H9 (cell line): ENCODE results near the gene GGT7. TPM values are rescaled to one million over a fixed set of nuclear protein-coding genes. Genes with fewer than 3 reads are reported as not detected.

Experiments used
- DNase-seq: peaks from one replicate; pipeline ENCODE4 v3.0.0-alpha.2; 2017
- H2AFZ ChIP-seq: one replicate; pipeline ENCODE4 v1.6.1; 2013; ENCODE audit warnings: mild to moderate bottlenecking, low read length, control low read depth, moderate library complexity
- H2AK5ac ChIP-seq: 2 replicates; pipeline ENCODE4 v1.6.1; 2013; ENCODE audit warnings: low read length, control low read depth, mixed read lengths; ENCODE audit not compliant: insufficient read length
- H2BK120ac ChIP-seq: one replicate; pipeline ENCODE4 v1.6.1; 2013; ENCODE audit warnings: low read depth, mild to moderate bottlenecking, low read length, control low read depth, inconsistent platforms; ENCODE audit not compliant: poor library complexity, severe bottlenecking
- H2BK12ac ChIP-seq: 2 replicates; pipeline ENCODE4 v1.6.1; 2013; ENCODE audit warnings: low read length, control low read depth, mixed read lengths, low read depth; ENCODE audit not compliant: insufficient read length
- H2BK15ac ChIP-seq: 2 replicates; pipeline ENCODE4 v1.6.1; 2013; ENCODE audit warnings: low read depth, low read length, control low read depth
- H2BK20ac ChIP-seq: one replicate; pipeline ENCODE4 v1.6.1; 2013; ENCODE audit warnings: low read depth, mild to moderate bottlenecking, low read length, control low read depth, inconsistent platforms; ENCODE audit not compliant: poor library complexity, severe bottlenecking
- H2BK5ac ChIP-seq: 2 replicates; pipeline ENCODE4 v1.6.1; 2013; ENCODE audit warnings: low read length, control low read depth, mixed read lengths; ENCODE audit not compliant: insufficient read length
- H3K14ac ChIP-seq: 2 replicates; pipeline ENCODE4 v1.6.1; 2013; ENCODE audit warnings: low read length, control low read depth; ENCODE audit not compliant: insufficient read depth
- H3K18ac ChIP-seq: 2 replicates; pipeline ENCODE4 v1.6.1; 2013; ENCODE audit warnings: low read depth, mild to moderate bottlenecking, mixed read lengths, low read length, control low read depth; ENCODE audit not compliant: insufficient read length
- H3K23ac ChIP-seq: 2 replicates; pipeline ENCODE4 v1.6.1; 2013; ENCODE audit warnings: low read length, control low read depth, mixed read lengths, low read depth; ENCODE audit not compliant: insufficient read length
- H3K23me2 ChIP-seq: 2 replicates; pipeline ENCODE4 v1.6.1; 2013; ENCODE audit warnings: low read depth, mild to moderate bottlenecking, mixed read lengths, low read length, control low read depth; ENCODE audit not compliant: insufficient read length, poor library complexity, severe bottlenecking
- H3K27ac ChIP-seq: 2 replicates; pipeline ENCODE4 v1.5.1; 2013; ENCODE audit warnings: low read length, control low read depth, mixed read lengths, low read depth; ENCODE audit not compliant: insufficient read length
- H3K27me3 ChIP-seq: 2 replicates; pipeline ENCODE4 v1.6.1; 2013; ENCODE audit warnings: low read length, control low read depth, inconsistent platforms; ENCODE audit not compliant: insufficient read depth
- H3K4ac ChIP-seq: 2 replicates; pipeline ENCODE4 v1.6.1; 2013; ENCODE audit warnings: low read depth, mild to moderate bottlenecking, control low read depth, inconsistent platforms, low read length, moderate library complexity
- H3K4me1 ChIP-seq: 2 replicates; pipeline ENCODE4 v1.6.1; 2013; ENCODE audit warnings: low read length, control low read depth, inconsistent platforms; ENCODE audit not compliant: insufficient read depth
- H3K4me2 ChIP-seq: 2 replicates; pipeline ENCODE4 v1.6.1; 2013; ENCODE audit warnings: low read length, control low read depth, mixed read lengths; ENCODE audit not compliant: insufficient read length, insufficient read depth
- H3K56ac ChIP-seq: 2 replicates; pipeline ENCODE4 v1.6.1; 2013; ENCODE audit warnings: low read depth, mild to moderate bottlenecking, mixed read lengths, low read length, control low read depth; ENCODE audit not compliant: insufficient read length
- H3K79me1 ChIP-seq: 2 replicates; pipeline ENCODE4 v1.6.1; 2013; ENCODE audit warnings: low read depth, mild to moderate bottlenecking, moderate library complexity, low read length, control low read depth, inconsistent platforms; ENCODE audit not compliant: insufficient read depth, poor library complexity, severe bottlenecking
- H3K79me2 ChIP-seq: 2 replicates; pipeline ENCODE4 v1.6.1; 2013; ENCODE audit warnings: low read length, control low read depth, inconsistent platforms; ENCODE audit not compliant: insufficient read depth
- H3K9ac ChIP-seq: 2 replicates; pipeline ENCODE4 v1.6.1; 2013; ENCODE audit warnings: low read length, control low read depth, mixed read lengths; ENCODE audit not compliant: insufficient read length; ENCODE audit errors: extremely low read depth
- H3K9me3 ChIP-seq: one replicate; pipeline ENCODE4 v1.6.1; 2013; ENCODE audit warnings: low read depth, low read length, inconsistent platforms; ENCODE audit not compliant: control insufficient read depth
- H3T11ph ChIP-seq: one replicate; pipeline ENCODE4 v1.6.1; 2013; ENCODE audit warnings: mild to moderate bottlenecking, low read length, control low read depth, inconsistent platforms
- H4K20me1 ChIP-seq: one replicate; pipeline ENCODE4 v1.6.1; 2013; ENCODE audit not compliant: control insufficient read depth, insufficient read length, insufficient read depth
- H4K5ac ChIP-seq: 2 replicates; pipeline ENCODE4 v1.6.1; 2013; ENCODE audit warnings: low read depth, mild to moderate bottlenecking, mixed read lengths, low read length, control low read depth; ENCODE audit not compliant: insufficient read length
- H4K8ac ChIP-seq: replicated peaks from 2 replicates; pipeline ENCODE4 v1.6.1; 2013; ENCODE audit warnings: low read length, control low read depth, mixed read lengths, low read depth; ENCODE audit not compliant: insufficient read length
- H4K91ac ChIP-seq: 2 replicates; pipeline ENCODE4 v1.6.1; 2013; ENCODE audit warnings: low read depth, mild to moderate bottlenecking, moderate library complexity, mixed read lengths, low read length, control low read depth; ENCODE audit not compliant: insufficient read length
- H3K27ac Mint-ChIP-seq, 3 experiments: 2 replicates in 2 of 3; 3 replicates in 1 of 3; pipeline ENCODE4 v1.8.0; 2020 to 2021; ENCODE audit warnings: mixed read lengths in 3 of 3, mild to moderate bottlenecking in 1 of 3, moderate library complexity in 1 of 3
- H3K27me3 Mint-ChIP-seq: 2 replicates; pipeline ENCODE4 v1.8.0; 2021; ENCODE audit warnings: low read depth, mild to moderate bottlenecking, moderate library complexity, mixed read lengths
- H3K36me3 Mint-ChIP-seq, 3 experiments: 2 replicates in 2 of 3; 3 replicates in 1 of 3; pipeline ENCODE4 v1.8.0; 2020 to 2021; ENCODE audit warnings: low read depth in 3 of 3, mixed read lengths in 3 of 3; ENCODE audit not compliant: insufficient read depth in 1 of 3
- H3K4me1 Mint-ChIP-seq, 2 experiments: 2 replicates each; pipeline ENCODE4 v1.8.0; 2020; ENCODE audit warnings: mixed read lengths in 2 of 2
- H3K4me3 Mint-ChIP-seq, 2 experiments: 2 replicates in 1 of 2; 3 replicates in 1 of 2; pipeline ENCODE4 v1.8.0; 2020 to 2021; ENCODE audit warnings: mild to moderate bottlenecking in 2 of 2, mixed read lengths in 2 of 2, moderate library complexity in 1 of 2
- H3K9me3 Mint-ChIP-seq, 2 experiments: 2 replicates in 1 of 2; 3 replicates in 1 of 2; pipeline ENCODE4 v1.8.0; 2020; ENCODE audit warnings: mild to moderate bottlenecking in 2 of 2, mixed read lengths in 2 of 2, moderate library complexity in 1 of 2
- CTCF ChIP-seq: fragments of 200-600 bp; sonication (generic); conservative IDR thresholded peaks from 3 replicates; pipeline ENCODE4 v1.8.0; 2021; ENCODE audit warnings: antibody characterized with exemption, mild to moderate bottlenecking
- WGBS: extraction: QIAGEN DNeasy Blood & Tissue Kit; methylation state at CpG from one replicate; pipeline ENCODE4 v1.1.7; 2013; ENCODE audit warnings: missing lambda C conversion rate, low lambda C conversion rate, mixed read lengths; ENCODE audit not compliant: insufficient read length; ENCODE audit errors: extremely low coverage; 5-methylcytosine and 5-hydroxymethylcytosine counted together
- total RNA-seq: library from RNA; stranded (reverse); gene quantifications from 2 replicates; pipeline ENCODE4 v1.2.1, GENCODE V29; 2021

Gene GGT7
- total RNA-seq, 1 experiment from 2014 or later = 38.6 TPM

- H4K91ac ChIP-seq = no peak overlapping the region
- peak; percentile 57; the same call in 2 of the 3 replicates for TF ChIP-seq CTCF
- H2BK15ac ChIP-seq = no peak overlapping the region
- H3K79me2 ChIP-seq = no peaks in the 10 kb centered on the region
- no peaks in the 10 kb centered on the region for H3K27me3 ChIP-seq
- H4K5ac ChIP-seq = no peak overlapping the region
- H2AK5ac ChIP-seq = no peak overlapping the region
- no peak overlapping the region for H3K23ac ChIP-seq
- no peak for DNase-seq
- H3K79me1 ChIP-seq = no peaks in the 10 kb centered on the region
- no peaks in the 10 kb centered on the region for H4K20me1 ChIP-seq
- Mint-ChIP-seq H3K27ac (no peak overlapping the region), H3K27me3 (peaks cover 23% of the 10 kb centered on the region), H3K36me3 (peaks cover 0 to 10% (median 2%) of the 10 kb centered on the region in 3 experiments; a peak in 4 of 7 replicates), H3K9me3 (peaks cover 9 to 14% of the 10 kb centered on the region in 2 experiments; a peak in 3 of 5 replicates), H3K4me1 (no peaks in the 10 kb centered on the region), H3K4me3 (no peak overlapping the region)
- no peaks in the 10 kb centered on the region for H3K23me2 ChIP-seq
- H2BK120ac ChIP-seq = no peak overlapping the region
- no peak overlapping the region for H3K27ac ChIP-seq
- no peak overlapping the region for H2BK12ac ChIP-seq
- no peak overlapping the region for H3K4ac ChIP-seq
- H2AFZ ChIP-seq = no peak overlapping the region
- no peak overlapping the region for H3K56ac ChIP-seq
- H3K18ac ChIP-seq = no peak overlapping the region
- H2BK20ac ChIP-seq = no peak overlapping the region
- H4K8ac ChIP-seq = no peak overlapping the region
- H3K4me1 ChIP-seq = no peaks in the 10 kb centered on the region
- WGBS = no CpG with 5 or more reads among the region's 6 CpGs
- no peak overlapping the region for H2BK5ac ChIP-seq
- H3T11ph ChIP-seq = no peak overlapping the region
- H3K9me3 ChIP-seq = no peaks in the 10 kb centered on the region
- H3K4me2 ChIP-seq = no peak overlapping the region
- no peak overlapping the region for H3K14ac ChIP-seq
- no peak overlapping the region for H3K9ac ChIP-seq
Measured at GRCh38 chr20:34834459-34834893, 38.2 kb downstream of the GGT7 start.
